ENCODE measurements around the gene LRIG2.
A peak's percentile ranks its signal among the peaks of the same experiment; 100 is the strongest.
"Not testable (repeated sequence)": the region's sequence is repeated elsewhere in the genome, so short reads cannot be mapped to it uniquely, and the experiment has no call there.

The LRIG2 gene

GRCh38 chr1:113063456-113063855, 9.5 kb upstream of the LRIG2 start:
- DNase-seq (ENCODE audit: low spot score) = not testable (repeated sequence)

- DNase-seq (ENCODE audit: low spot score) = no peak
These were observed 749 bp upstream of the LRIG2 start for GRCh38 chr1:113072141-113072756.

GRCh38 chr1:113073479-113073950, 517 bp downstream of the LRIG2 start:
- DNase-seq (ENCODE audit: low spot score) = peak; percentile 53

- DNase-seq (ENCODE audit: low spot score) = no peak
These were observed 1.2 kb downstream of the LRIG2 start for GRCh38 chr1:113074237-113074636.

- DNase-seq (ENCODE audit: low spot score) = not testable (repeated sequence)
These were observed 5.0 kb downstream of the LRIG2 start for GRCh38 chr1:113077978-113078377.

GRCh38 chr1:113086541-113086940, 13.5 kb downstream of the LRIG2 start:
- no peak for DNase-seq (ENCODE audit: low spot score)

GRCh38 chr1:113088972-113089371, 16.0 kb downstream of the LRIG2 start:
- DNase-seq (ENCODE audit: low spot score) = no peak

GRCh38 chr1:113090051-113090450, 17.1 kb downstream of the LRIG2 start:
- no peak for DNase-seq (ENCODE audit: low spot score)

GRCh38 chr1:113091988-113092594, 19.1 kb downstream of the LRIG2 start:
- DNase-seq (ENCODE audit: low spot score) = no peak

GRCh38 chr1:113094506-113094905, 21.5 kb downstream of the LRIG2 start:
- no peak for DNase-seq (ENCODE audit: low spot score)

DNA sequence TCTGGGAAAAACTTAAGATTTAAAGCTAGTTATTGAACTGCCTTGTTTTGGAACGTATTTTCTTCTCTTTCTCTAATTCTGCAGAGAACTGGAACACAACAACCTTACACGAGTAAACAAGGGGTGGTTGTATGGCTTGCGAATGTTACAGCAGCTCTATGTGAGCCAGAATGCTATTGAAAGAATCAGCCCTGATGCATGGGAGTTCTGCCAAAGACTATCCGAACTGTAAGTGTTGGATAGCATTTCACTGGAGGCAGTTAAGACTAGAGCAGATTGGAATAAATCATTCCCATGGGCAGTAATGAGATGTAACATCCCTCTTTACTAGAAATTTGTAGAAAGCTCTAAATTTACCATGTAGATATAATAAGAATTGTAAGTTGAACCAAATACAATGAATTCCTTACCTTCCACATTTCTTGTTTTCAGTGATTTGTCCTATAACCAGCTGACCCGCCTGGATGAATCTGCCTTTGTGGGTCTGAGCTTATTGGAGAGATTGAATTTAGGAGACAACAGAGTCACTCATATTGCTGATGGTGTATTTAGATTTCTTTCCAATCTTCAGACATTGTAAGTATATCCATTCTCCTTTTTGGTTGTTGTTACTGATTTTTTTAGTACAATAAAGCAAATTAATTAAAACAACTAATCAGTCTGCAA, 22.9 kb downstream of the LRIG2 start:
- DNase-seq (ENCODE audit: low spot score) = no peak

DNA sequence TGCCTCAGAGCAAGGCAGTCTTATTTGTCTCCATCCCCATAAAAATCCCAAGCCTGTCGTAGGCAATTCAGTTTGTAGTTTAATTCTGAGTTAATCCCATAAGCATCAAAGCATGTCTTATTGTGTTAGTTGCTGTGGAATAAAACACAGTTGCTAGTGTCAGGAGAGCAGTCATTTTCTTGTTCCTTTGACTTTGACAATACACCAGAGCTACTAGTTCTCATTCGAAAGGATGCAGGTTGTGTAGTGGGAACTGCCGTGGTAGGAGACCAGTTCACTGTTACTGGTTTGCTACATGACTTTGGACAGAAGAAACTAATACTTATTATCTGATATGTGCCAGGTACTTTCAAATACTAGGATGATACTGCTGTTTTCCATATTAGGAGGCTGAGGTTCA, 23.5 kb downstream of the LRIG2 start:
- no peak for DNase-seq (ENCODE audit: low spot score)

DNA sequence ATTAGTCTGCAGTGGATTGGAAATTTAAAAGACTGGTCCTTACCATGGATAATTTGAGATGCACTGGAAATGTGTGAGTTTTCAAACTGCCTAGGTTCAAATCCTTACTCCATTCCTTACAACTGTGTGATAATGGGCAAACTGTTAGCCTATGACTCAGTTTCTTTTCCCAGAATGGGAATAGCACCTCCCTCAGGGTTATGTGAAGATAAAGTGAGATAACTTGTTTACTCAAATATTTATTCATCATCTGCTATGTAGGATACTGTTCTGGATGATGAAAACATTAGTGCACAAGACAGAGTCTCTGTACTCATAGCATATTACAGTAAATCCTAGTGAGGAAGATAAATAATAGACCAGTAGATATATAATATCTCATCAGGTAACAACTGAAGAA, 28.6 kb downstream of the LRIG2 start:
- DNase-seq (ENCODE audit: low spot score) = no peak

GRCh38 chr1:113103048-113103447, 30.1 kb downstream of the LRIG2 start:
- DNase-seq (ENCODE audit: low spot score) = no peak

DNA sequence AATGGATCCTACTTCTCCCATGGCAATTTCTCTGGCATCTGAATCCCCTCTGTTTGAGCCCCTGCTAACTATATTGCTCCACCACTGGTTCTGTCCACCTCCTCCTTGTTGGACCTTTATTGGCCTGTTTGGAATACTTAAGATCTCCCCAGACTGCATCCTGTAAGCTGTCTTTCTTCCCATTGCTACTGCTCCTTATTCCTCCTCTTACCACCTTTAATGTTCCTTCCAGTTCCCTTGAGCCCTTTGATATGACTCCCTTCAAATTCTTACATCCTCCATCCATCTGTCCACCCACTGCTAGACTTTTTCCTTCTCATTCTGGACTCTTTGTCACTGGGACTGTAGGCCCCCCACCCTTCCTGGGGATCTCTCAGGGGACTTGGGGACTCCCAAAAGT, 31.0 kb downstream of the LRIG2 start:
- DNase-seq (ENCODE audit: low spot score) = no peak

DNA sequence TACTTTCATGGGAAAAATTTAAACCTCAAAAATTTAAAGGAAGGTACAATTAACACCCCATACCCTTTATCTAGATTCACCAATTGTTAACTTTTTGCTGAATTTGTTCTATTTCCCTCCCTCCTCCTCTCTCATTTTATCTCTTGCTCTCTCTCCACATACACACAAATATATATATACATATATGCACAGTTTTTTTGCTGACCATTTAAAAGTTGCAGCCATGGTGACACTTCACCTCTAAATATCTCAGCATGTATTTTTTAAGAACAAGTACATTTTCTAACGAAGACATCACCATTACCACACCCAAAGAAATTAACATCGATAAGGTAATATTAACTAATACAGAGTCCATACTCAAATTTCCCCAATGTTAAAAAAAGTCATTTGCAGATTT, 33.9 kb downstream of the LRIG2 start:
- no peak for DNase-seq (ENCODE audit: low spot score)

DNA sequence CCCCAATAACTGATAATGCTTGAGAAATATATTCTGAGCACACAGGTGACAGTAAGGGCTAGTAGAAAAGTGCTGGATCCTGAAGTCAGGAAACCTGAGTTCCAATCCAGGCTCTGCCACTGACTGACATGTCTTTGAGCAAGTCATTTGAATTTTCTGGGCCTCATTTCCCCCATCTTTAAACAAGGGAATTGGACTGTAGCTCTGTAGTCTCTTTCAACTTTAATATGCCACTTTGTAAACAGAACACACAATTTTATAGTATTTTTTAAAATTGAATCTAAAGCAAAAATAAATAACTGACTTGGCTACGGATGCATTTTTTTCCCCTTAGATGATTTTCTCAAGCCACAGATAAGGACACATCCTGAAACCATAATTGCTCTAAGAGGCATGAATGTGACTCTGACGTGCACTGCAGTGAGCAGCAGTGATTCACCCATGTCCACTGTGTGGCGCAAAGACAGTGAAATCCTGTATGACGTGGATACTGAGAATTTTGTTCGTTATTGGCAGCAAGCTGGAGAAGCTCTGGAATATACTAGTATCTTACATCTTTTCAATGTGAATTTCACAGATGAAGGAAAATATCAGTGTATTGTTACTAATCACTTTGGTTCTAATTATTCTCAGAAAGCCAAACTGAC, 37.0 kb downstream of the LRIG2 start:
- DNase-seq (ENCODE audit: low spot score) = no peak

DNA sequence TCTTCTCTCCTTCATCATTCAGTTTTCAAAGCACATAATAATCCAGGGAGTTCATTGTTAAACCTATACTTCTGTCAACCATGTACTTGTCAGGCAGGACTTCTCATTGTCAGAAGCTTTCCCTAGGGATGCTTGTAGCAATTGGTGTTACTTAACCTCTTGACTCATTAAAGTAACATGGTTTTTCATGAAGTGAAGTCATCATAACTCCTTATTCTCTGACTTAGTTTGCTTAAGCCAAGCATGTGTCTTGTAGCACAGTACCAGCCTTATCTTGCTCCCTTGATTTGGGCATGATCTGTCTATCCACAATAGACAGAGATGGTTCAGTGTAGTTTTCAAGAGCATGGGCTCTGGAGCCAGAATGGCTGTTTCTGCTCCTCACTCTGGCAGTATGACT, 45.3 kb downstream of the LRIG2 start:
- DNase-seq (ENCODE audit: low spot score) = no peak

GRCh38 chr1:113123737-113124136, 50.7 kb downstream of the LRIG2 start:
- no peak for DNase-seq (ENCODE audit: low spot score)

- no peak for DNase-seq (ENCODE audit: low spot score)
These were observed 51.4 kb downstream of the LRIG2 start for GRCh38 chr1:113124366-113124765.

- no peak for DNase-seq (ENCODE audit: low spot score)
These were observed 52.5 kb downstream of the LRIG2 start for GRCh38 chr1:113125517-113125916.

DNA sequence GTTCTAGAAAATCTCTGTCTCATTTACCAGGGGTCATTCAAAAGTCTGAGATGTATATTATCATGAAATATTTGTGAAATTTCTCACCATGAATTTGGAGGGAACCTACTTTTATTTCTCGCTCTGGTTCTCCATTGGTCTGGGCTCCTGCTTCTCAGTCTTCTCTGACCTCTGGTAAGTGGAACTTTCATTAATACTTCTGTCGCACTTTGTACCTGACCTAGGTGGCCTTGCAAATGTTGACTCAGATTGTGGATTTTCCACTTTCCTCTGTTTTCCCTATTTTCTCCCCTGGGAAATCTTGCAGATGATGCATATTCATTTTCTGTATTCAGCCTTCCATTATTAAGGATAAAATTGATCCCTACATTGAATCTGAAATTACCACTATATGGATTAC, 53.2 kb downstream of the LRIG2 start:
- DNase-seq (ENCODE audit: low spot score) = no peak

GRCh38 chr1:113128116-113128515, 55.1 kb downstream of the LRIG2 start:
- no peak for DNase-seq (ENCODE audit: low spot score)
